NCI-H187 treated with DMSO at 0.1 percent for 48 hours (cell line): ENCODE data around the gene PAFAH1B1.

Experiments
- DNase-seq: peaks from one replicate; lab custom pipeline; 2025; lab: John Stamatoyannopoulos, UW

Gene PAFAH1B1

DNA sequence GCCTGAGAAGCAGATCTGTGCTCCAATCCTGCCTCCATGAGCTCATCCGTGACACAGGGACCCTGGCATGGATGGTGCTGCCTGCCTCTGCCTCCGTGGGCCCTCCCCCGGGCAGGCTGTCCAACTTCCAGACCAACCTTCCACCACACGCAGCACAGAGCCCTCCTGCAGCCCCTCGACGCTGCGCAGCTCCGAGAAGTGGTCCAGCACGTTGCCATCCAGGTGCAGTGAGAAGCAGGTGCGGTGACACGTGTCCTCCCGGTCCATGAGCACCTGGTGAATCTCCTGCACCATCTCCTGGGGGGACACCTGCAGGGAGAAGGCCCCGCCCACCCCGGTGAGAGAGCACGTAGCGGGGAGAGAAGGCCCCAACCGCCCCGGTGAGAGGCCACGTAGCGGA lies 109.7 kb downstream of the PAFAH1B1 start:
- no peak for DNase-seq

DNA sequence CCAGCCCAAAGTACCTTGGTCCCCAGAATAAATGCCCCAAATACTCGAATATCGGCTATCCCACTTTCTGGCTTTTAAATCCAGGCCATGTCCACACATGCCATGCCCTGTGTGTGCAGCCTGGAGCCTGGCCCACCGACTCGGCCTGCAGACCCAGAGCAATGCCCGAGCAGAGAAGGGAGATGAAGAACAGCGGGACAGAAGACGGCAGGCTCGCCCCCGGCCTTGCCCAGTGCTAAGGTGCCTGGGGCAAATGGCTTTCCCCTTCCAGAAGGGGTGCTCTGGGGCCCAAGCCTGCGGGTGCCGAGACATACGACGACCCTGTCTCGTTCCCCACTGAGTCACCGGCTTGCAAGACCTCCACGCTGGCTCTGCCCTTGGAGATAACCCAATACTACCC lies 110.2 kb downstream of the PAFAH1B1 start:
- DNase-seq, result no peak

DNA sequence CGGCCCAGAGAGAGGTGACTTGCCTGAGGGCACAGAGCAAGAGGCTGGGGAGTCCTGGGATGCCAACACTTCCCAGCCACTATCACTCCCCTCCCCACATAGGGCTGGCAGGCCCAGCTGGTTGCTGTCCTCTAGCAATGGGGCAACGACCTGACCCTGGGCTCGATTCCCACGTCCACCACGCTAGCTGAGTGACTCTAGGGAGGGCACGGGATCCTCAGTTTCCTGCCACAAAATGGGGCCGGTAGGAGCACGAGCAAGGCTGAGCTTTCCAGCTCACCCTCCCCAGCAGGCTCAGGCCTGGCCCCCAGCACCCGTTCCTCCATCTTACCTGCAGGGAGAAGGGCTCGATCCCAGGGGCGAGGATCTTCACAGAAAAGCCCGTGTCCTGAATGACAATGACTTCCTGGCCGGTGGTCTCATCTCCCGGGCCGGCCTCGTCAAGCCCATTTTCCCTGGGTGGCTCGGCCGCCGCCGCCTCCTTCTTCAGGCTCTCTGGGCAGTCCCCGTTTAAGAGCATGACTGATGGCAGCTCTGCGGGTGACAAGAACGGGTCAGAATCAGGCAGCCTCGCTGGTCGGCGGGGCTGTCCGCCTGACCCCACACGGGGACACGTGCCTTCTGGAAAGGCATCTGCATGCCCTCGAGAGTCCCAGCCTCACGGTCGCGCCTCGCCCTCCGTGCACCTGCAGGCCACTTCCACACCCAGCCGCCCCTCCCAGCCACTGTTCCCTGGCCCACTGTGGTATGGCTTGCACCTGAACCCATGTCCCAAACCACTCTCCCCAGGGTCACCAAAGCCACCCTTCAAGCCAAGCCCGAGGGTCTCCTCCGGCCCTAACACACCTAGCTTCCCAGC lies 110.8 kb downstream of the PAFAH1B1 start:
- no peak for DNase-seq

DNA sequence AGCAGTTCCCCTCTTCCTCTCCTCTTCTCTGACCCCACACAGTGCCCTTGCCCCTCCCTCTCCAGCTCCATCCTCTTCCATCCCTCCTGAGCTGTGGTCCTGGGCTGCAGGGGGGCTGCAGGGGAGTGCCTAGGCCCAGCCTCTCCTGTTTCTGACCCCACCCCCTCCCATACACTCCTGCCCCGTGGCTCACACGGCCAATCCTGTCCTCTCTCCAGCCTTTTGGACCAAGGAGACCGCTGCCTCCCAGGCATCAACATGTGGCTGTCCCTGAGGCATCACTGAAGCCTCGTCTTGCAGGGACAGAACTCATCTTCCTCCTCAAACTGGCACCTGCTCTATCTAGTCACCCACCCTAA lies 111.4 kb downstream of the PAFAH1B1 start:
- no peak for DNase-seq

DNA sequence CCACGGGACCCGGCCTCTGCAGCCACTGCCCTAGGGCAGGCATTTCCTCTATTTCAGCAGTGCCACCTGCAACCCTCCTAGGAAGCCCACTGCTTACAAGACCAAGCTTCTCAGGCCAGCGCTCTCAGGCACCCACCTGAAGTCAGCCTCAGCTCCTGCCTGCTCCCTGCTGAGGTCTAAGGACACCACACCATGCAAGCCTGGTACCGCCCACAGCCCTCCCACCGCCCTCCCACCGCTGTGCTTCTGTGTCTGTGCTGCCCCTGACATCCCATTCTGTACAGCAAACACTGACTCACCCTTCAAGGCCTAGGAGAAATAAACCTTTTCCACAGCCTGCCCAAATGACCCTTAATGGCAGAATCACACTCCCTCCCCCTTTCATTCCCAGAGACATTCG lies 111.8 kb downstream of the PAFAH1B1 start:
- DNase-seq, result no peak

DNA sequence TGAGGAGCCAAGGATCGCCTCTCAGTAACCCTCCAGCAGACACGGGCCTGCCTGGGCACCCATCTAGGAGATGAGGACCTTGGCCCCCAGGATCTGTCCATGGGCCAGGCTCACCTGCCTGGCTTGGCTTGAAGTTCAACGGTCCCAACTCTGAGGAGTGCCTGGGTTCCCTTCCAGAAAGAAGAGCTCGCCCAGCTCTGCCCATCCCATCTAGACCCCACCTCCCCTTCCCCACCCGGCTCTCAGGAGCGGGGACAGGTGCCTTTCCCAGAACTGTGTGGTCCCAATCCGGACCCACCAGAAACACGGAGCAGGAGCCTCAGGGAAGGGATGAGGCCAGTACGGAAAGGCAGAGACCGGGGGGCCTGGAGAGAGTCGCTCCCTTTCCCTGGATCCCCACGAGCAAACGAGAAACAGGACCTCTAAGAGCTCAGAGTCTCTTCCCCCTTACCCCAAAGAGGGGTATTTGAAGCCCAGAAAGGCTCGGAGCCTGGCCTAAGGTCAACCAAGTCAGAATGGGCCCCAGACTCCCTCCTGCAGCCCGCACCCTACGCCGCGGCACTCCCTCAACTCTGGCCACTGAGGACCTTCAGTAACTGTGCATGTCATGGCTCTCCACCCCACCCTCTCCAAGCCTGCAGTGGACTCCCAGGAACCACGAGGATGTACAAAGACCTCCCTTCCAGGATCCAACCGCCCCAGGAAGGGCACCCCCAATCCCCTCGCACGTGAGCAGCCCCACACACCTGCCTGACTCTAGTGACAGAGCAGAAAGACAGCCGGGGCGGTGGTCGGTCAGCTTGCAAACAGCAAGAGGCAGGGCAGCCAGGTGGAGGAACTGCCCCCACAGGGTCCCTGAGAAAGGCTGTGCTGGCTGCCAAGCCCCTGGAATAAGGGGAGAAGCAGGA lies 112.7 kb downstream of the PAFAH1B1 start:
- no peak for DNase-seq

DNA sequence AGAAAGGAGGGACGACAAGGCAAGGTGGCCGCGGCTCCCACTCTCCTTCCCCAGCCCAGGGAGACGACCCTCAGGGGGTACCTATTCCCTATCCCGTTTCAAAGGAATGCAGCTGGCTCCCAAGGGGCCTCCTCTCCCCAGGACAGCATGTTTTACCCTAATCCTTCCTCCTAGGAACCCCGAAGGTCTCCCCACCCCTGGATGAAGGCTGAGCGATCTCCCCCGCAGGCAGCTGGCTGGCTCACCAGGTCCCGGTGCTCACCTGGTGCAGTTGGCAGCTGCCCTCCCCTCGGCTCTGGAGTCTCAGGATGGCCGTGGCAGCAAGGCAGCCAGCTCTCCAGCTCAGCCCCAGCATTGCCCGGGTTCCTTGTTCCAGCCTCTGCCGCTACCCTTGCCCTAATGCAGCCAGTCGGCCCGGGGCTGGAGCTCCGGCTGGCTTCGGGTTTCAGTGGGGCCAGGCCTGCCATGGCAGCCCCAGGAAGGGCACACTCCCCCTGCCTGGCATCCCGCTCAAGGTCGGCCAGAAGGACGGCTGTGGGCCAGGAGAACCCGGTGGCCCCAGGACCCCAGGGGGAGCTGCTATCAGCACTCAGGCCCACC lies 113.6 kb downstream of the PAFAH1B1 start:
- no peak for DNase-seq

DNA sequence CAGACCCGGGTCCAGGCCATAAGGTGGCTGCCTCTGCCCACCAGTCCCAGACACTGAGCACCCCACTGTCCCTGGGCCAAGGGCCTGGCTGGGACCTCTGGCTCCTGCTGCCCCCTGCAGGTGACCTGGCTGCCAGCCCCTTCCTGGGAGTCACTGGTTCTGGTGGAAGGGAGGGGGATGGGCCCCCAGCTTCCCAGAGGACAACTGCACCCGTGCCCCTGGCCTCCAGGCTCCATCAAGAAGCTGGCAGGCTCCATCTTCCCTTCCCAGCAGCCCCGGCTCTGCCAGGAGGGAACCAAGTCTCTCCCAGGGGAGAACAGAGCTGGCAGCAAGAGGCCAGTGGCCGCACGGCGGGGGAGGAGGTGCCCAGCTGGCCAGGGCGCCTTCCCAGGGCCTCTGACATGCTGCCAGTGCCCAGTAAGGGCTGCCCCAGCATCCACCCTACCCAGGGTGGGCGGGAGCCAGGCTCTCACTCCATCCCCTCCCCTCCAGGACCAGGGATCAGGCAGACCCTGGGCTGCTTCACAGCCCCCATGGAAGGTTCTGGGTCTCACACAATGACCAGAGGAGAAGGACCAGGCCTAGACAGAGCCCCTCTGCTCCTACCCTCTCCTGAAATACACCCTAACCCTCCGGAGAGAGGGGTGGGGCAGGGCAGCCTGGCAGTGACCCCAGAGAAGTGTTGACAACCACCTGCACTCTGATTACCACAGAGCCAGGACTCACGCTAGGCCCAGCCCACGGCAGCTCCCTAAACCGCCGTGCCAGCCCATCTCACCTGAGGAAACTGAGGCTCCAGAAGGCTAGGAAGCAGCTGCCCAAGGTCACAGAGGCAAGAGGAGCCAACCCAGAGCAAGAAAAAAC lies 114.5 kb downstream of the PAFAH1B1 start:
- DNase-seq, result no peak

DNA sequence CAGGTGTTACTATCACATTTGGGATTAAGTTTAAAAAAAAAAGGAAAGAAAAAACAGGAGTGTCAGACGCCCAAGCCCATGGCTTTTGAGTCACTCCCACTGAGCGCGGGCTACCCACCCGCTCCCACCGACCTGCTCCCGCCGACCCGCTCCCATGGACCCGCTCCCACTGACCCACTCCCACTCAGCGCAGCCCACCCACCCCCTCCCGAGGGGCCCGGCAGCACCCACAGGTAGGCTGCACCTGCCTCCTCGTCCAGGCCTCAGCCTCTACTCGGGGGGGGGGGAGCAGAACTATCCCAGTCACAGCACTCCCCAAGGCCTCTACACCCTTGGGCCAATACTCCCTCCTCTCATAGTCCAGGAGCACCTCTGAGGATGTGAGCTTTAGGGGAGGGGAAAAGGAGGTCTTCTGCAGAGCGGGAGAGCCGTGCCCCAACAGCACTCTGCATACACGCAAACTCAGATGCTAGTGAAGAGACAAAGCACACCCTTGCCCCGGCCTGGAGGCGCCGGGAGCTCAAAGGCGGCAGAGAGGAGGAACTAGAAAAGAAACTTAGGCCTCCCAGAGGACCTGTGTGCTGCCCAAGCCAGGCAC lies 115.2 kb downstream of the PAFAH1B1 start:
- no peak for DNase-seq

DNA sequence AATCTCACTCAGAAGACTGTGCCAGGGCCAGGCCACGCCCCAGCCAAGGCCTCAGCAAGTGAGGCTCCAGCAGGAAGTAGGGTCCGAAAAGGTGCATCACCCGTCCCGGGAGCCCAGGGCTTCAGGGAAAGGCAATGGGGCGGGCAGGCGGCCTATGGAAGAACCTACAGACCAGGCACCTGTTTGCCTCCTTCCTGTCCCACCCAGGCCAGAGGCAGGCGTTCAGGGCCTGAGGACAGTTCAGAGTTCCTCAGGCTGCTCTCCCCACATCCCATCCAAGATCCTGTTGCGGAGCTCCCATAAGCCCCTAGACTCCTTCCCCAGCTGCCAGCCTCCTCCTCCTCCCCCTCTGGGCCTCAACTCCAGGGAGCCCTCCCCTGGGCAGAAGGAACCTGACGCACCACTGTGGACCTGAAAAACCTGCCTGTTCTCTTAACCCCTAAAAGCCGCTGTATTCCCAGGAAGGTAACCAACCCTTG lies 115.8 kb downstream of the PAFAH1B1 start:
- DNase-seq, result no peak

DNA sequence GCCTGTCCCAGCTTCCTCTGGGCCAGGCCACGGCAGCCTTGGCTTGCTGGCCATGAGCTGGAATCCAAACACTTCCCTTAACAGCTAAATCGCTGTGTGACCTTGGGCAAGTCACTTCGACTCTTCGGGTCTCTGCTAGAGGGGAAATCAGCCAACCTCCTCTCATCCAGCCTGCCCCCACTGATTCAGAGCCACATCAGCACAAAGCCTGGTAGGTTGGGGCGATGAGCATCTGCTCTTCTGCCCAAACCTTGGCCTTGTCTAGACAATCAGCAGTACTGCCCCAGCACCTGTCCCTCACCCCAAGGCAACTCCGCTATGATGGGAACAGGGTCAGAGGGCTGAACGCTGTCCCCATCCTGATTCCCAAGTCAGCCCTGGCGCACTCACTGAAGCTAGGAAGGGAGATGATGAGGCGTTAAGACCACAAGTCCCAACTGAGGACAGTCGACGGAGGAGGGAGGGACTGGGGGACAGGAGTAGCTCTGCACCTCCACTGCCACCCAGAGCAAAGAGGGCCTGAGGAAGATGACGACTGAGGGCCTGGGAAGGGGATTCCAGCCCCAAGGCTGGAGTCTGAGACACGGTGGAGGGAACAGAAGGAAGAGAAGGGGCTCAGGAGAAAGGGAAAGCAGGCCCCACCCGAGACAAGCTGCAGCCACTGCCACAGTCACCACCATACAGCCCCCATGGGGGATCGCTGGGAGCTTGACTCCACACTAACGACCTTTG lies 116.8 kb downstream of the PAFAH1B1 start:
- DNase-seq, result no peak

DNA sequence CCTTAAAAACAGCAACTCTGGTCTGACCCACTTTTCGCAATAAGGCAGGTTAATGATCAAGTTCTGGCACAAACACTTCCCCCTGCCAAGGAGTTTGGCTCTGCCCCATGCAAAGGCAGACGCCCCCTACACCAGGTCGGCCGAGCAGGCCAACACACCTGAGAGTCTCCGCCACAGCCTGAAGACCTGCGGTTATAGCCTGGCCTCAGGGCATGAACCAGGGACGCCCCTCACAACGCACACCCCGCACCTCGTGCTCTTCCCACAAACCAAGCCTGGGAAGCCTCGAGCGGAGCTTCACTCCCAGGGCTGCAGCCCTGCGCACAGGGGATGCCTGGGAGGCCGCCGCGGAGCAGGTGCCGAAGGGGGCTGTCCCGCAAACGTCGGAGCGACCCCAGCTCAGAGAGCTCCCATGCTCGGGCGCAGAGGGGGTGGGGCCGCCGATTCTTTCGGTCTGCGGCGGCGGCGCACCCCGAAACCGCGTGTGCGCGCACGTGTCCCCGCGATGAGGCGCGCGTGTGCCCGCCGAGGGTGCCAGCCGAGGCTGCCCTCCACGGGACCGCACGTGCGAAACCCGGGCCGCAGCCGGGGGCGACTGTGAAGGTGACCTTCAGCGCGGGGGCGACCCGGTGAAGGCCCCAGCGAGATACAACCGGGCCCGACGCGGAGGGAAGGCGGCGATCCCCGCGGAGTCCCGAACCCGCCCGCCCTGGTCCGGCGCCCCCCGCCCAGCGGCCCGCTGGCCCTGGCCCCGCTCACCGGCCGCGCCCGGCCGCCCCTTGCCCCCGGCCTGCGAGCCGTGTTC lies 117.6 kb downstream of the PAFAH1B1 start:
- no peak for DNase-seq

DNA sequence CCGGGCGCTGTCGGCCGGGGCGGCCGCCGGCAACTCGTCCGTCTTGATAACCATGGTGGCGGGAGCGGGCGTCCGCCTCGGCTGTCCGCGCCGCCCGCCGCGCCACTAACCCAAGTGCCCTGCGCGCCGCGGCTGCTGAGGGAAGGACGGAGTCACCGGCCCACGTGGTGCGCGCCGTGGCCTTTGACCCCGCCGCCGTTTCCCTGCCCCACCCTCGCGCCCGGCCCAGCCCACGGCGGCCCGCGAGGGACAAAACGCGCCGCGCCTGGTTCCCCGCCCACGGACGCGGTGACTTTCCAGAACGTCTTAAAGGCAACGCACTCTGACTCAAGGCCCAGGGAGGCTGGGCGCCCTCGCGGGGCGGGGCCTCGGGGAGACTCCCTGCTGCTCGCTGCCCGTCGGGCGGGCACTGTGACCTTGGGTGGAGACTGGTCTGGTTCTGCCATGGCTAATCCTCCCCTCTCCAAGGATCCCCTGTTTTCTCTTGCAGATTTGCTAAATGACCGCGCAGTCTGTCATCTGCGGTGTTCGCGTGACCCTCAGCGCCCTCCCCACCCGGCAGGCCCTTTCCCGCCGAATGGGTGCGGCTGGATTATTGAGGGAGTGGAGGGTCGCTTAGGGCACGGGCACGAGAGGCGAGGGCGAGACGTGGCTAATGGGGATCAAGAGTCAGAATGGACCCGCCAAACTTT lies 118.3 kb downstream of the PAFAH1B1 start, which contains the start of gene CLUH:
TSS of gene CLUH (minus strand) at position 157 of the 692 bp plus-strand sequence. CDS start at position 54, 103 bp downstream.
- DNase-seq, result no peak

DNA sequence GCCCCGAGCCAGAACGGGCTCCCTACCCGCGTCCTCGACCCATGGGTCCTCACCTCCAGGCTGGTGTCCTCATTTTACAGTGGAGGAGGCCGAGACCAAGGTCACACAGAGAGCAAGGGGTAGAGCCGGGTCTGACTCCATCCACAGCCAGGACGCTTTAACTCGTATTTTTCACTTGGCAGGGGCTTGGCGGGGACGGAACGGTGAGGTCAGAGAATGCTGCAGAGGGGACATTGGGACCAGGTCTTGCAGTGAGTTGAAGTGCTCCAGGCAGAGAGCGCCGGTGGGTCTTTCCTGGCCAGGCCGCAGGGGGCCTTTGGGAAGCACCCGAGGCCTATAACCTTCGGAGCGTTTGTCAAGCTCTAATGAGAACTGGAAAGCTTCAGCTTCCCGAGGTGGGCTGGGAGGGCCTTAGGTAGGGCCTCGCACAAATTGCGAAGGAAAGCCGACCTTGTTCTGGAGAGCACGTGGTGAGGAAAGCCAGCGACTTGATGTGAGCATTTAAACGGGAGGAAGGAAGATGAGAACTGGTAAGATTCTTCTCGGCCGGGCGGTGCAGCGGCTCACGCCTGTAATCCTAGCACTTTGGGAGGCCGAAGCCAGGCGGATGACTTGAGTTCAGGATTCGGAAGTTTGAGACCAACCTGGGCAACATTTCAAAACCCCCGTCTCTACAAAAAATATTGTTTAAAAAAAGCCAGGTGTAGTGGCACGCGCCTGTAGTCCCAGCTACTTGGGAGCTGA lies 119.0 kb downstream of the PAFAH1B1 start:
- DNase-seq, result no peak

DNA sequence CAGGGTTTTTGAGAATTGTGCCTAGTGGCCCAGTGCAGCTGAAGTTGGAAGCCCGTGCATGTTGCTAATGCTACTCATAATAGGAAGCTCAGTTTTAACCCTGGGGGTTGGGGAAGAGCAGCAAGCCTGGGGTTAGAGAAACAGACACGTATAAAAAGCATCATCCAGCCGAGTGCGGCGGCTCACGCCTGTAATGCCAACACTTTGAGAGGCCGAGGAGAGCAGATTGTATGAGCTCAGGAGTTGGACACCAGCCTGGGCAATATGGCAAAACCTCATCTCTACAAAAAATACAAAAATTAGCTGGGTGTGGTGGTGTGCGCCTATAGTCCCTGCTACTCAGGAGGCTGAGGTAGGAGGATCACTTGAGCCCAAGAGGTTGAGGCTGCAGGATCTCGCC lies 120.4 kb downstream of the PAFAH1B1 start:
- DNase-seq, result no peak

DNA sequence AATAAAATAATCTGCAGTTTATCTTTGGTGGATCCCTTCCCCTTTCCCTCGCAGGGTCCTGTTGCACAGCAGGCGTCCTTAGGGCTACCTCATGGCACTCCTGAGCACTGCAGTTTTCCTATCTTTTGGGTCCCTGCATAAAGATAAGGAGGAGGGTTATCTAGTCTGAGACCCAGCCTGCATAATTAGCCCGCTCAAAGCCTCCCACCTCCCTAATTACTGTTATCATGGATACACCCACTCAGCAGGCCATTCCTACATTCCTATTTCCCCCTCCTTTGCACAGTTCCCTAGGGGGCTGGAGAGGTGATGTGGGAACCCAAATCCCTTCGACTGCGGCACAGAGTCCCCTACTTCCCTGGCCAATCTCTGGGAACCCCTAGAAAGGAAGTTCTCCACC lies 123.2 kb downstream of the PAFAH1B1 start:
- DNase-seq, result no peak

DNA sequence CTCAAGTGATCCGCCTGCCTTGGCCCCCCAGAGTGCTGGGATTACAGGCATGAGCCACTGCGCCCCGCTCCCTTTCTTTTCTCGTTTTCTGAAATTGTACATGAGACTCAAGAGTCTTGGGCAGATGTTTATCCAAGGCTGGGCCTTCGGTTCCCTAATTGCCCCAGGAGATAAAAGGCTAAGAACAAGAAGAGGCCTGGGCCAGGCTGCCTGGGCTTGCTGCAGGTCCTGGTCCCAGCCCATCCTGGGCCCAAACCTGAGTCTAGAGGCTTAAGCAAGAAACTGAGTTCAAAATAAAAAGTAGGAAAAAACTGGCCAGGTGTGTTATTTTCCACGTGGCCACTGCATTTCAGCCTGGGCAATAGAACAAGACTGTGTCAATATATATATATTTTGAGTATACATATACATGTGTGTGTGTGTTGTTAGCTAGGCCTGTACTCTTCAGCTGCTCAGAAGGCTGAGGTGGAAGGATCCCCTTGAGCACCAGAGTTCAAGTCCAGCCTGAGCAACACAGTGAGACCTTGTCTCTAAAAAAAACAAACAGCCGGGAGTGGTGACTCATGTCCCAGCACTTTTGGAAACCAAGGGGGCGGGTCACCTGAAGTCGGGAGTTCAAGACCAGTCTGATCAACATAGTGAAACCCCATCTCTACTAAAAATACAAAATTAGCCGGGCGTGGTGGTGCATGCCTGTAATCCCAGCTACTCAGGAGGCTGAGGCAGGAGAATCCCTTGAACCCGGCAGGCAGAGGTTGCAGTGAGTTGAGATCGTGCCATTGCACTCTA lies 124.9 kb downstream of the PAFAH1B1 start:
- no peak for DNase-seq
